ENCODE measurements around the gene PANK4. TPM values are rescaled to one million over a fixed set of nuclear protein-coding genes. Genes with fewer than 3 reads are reported as not detected.

The PANK4 gene
- total and polyA plus RNA-seq, 4 donors = 5.5 to 28.2 (median 20.9) TPM

GRCh38 chr1:2523191-2523890 lies 3.1 kb downstream of the PANK4 start:
- H3K36me3 ChIP-seq (ENCODE audit: control insufficient read depth in 1 of 2, insufficient read depth in 2 of 2, low read length in 1 of 2) = peaks cover 0 to 14% of the 10 kb centered on the region in 2 donors
- no peak for ATAC-seq (ENCODE audit: low FRiP score)
- no peak overlapping the region for H3K4me3 ChIP-seq (ENCODE audit: low read length in 2 of 2)
- H3K4me1 ChIP-seq (ENCODE audit: control insufficient read depth in 1 of 2, insufficient read depth in 2 of 2, low read length in 2 of 2) = no peaks in the 10 kb centered on the region
- H3K9me3 ChIP-seq (ENCODE audit: control insufficient read depth, low read length) = no peaks in the 10 kb centered on the region
- DNase-seq = no peak
- no peak overlapping the region for H3K27ac ChIP-seq (ENCODE audit: low read depth in 1 of 2, low read length in 2 of 2)
- 80 to 83% methylated on average over 30 to 32 of the region's 32 CpGs for WGBS, 2 donors
- intact Hi-C loops (cut with DNase I) = loop anchor here in 1 of 2 donors (10.0 kb wide), 1 partner anchor 61 kb away; the partner anchor contains the start of gene PRXL2B
- no peaks in the 10 kb centered on the region for H3K27me3 ChIP-seq (ENCODE audit: control insufficient read depth in 1 of 2, insufficient read depth in 2 of 2, low read length in 1 of 2)

GRCh38 chr1:2522230-2522629 lies 4.2 kb downstream of the PANK4 start:
- intact Hi-C loops (cut with DNase I) = loop anchor here in 1 of 2 donors (10.0 kb wide), 1 partner anchor 63 kb away; the partner anchor contains the start of gene PRXL2B
- peaks cover 0 to 24% of the 10 kb centered on the region in 2 donors for H3K36me3 ChIP-seq (ENCODE audit: control insufficient read depth in 1 of 2, insufficient read depth in 2 of 2, low read length in 1 of 2)
- WGBS, 2 donors = 93 to 95% methylated on average over 7 of the region's 7 CpGs

GRCh38 chr1:2520806-2521205 lies 5.6 kb downstream of the PANK4 start:
- WGBS, 2 donors = 93 to 94% methylated on average over 21 of the region's 21 CpGs
- intact Hi-C loops (cut with DNase I) = loop anchor here in 1 of 2 donors (10.0 kb wide), 1 partner anchor 64 kb away; the partner anchor contains the start of gene PRXL2B
- H3K36me3 ChIP-seq (ENCODE audit: control insufficient read depth in 1 of 2, insufficient read depth in 2 of 2, low read length in 1 of 2) = peaks cover 0 to 26% of the 10 kb centered on the region in 2 donors

More at GRCh38 chr1:2522230-2522629, 4.2 kb downstream of the PANK4 start:
- no peak for DNase-seq
- H3K4me3 ChIP-seq (ENCODE audit: low read length in 2 of 2) = no peak overlapping the region
- H3K4me1 ChIP-seq (ENCODE audit: control insufficient read depth in 1 of 2, insufficient read depth in 2 of 2, low read length in 2 of 2) = no peaks in the 10 kb centered on the region
- H3K27me3 ChIP-seq (ENCODE audit: control insufficient read depth in 1 of 2, insufficient read depth in 2 of 2, low read length in 1 of 2) = no peaks in the 10 kb centered on the region
- no peak for ATAC-seq (ENCODE audit: low FRiP score)
- H3K27ac ChIP-seq (ENCODE audit: low read depth in 1 of 2, low read length in 2 of 2) = no peak overlapping the region
- H3K9me3 ChIP-seq (ENCODE audit: control insufficient read depth, low read length) = no peaks in the 10 kb centered on the region

GRCh38 chr1:2520206-2520605 lies 6.2 kb downstream of the PANK4 start:
- H3K4me3 ChIP-seq (ENCODE audit: low read length in 2 of 2) = no peak overlapping the region
- H3K4me1 ChIP-seq (ENCODE audit: control insufficient read depth in 1 of 2, insufficient read depth in 2 of 2, low read length in 2 of 2) = no peaks in the 10 kb centered on the region
- DNase-seq (no peak), ATAC-seq (ENCODE audit: low FRiP score) (no peak)
- H3K9me3 ChIP-seq (ENCODE audit: control insufficient read depth, low read length) = no peaks in the 10 kb centered on the region
- no peak overlapping the region for H3K27ac ChIP-seq (ENCODE audit: low read depth in 1 of 2, low read length in 2 of 2)
- peaks cover 0 to 26% of the 10 kb centered on the region in 2 donors for H3K36me3 ChIP-seq (ENCODE audit: control insufficient read depth in 1 of 2, insufficient read depth in 2 of 2, low read length in 1 of 2)
- intact Hi-C loops (cut with DNase I) = loop anchor here in 1 of 2 donors (10.0 kb wide), 1 partner anchor 65 kb away; the partner anchor contains the start of gene PRXL2B
- 94 to 95% methylated on average over 20 of the region's 20 CpGs for WGBS, 2 donors
- H3K27me3 ChIP-seq (ENCODE audit: control insufficient read depth in 1 of 2, insufficient read depth in 2 of 2, low read length in 1 of 2) = no peaks in the 10 kb centered on the region

More at GRCh38 chr1:2520806-2521205, 5.6 kb downstream of the PANK4 start:
- H3K9me3 ChIP-seq (ENCODE audit: control insufficient read depth, low read length) = no peaks in the 10 kb centered on the region
- H3K4me1 ChIP-seq (ENCODE audit: control insufficient read depth in 1 of 2, insufficient read depth in 2 of 2, low read length in 2 of 2) = no peaks in the 10 kb centered on the region
- no peak overlapping the region for H3K4me3 ChIP-seq (ENCODE audit: low read length in 2 of 2)
- DNase-seq (no peak), ATAC-seq (ENCODE audit: low FRiP score) (no peak)
- H3K27me3 ChIP-seq (ENCODE audit: control insufficient read depth in 1 of 2, insufficient read depth in 2 of 2, low read length in 1 of 2) = no peaks in the 10 kb centered on the region
- H3K27ac ChIP-seq (ENCODE audit: low read depth in 1 of 2, low read length in 2 of 2) = no peak overlapping the region

GRCh38 chr1:2519729-2520128 lies 6.7 kb downstream of the PANK4 start:
- H3K4me3 ChIP-seq (ENCODE audit: low read length in 2 of 2) = no peak overlapping the region
- no peaks in the 10 kb centered on the region for H3K9me3 ChIP-seq (ENCODE audit: control insufficient read depth, low read length)
- no peak for ATAC-seq (ENCODE audit: low FRiP score)
- H3K4me1 ChIP-seq (ENCODE audit: control insufficient read depth in 1 of 2, insufficient read depth in 2 of 2, low read length in 2 of 2) = no peaks in the 10 kb centered on the region
- no peak for DNase-seq
- no peaks in the 10 kb centered on the region for H3K27me3 ChIP-seq (ENCODE audit: control insufficient read depth in 1 of 2, insufficient read depth in 2 of 2, low read length in 1 of 2)
- WGBS, 2 donors = 93 to 94% methylated on average over 26 to 30 of the region's 30 CpGs
- no peak overlapping the region for H3K27ac ChIP-seq (ENCODE audit: low read depth in 1 of 2, low read length in 2 of 2)
- intact Hi-C loops (cut with DNase I) = loop anchor here in 1 of 2 donors (10.0 kb wide), 1 partner anchor 65 kb away; the partner anchor contains the start of gene PRXL2B
- H3K36me3 ChIP-seq (ENCODE audit: control insufficient read depth in 1 of 2, insufficient read depth in 2 of 2, low read length in 1 of 2) = peaks cover 0 to 28% of the 10 kb centered on the region in 2 donors

GRCh38 chr1:2519029-2519685 lies 7.2 kb downstream of the PANK4 start:
- no peak overlapping the region for H3K27ac ChIP-seq (ENCODE audit: low read depth in 1 of 2, low read length in 2 of 2)
- H3K27me3 ChIP-seq (ENCODE audit: control insufficient read depth in 1 of 2, insufficient read depth in 2 of 2, low read length in 1 of 2) = no peaks in the 10 kb centered on the region
- H3K4me3 ChIP-seq (ENCODE audit: low read length in 2 of 2) = no peak overlapping the region
- WGBS, 2 donors = 85 to 87% methylated on average over 25 of the region's 25 CpGs
- intact Hi-C loops (cut with DNase I) = no loop called here
- peaks cover 0 to 28% of the 10 kb centered on the region in 2 donors for H3K36me3 ChIP-seq (ENCODE audit: control insufficient read depth in 1 of 2, insufficient read depth in 2 of 2, low read length in 1 of 2)
- ATAC-seq (ENCODE audit: low FRiP score) = no peak
- DNase-seq = no peak
- no peaks in the 10 kb centered on the region for H3K4me1 ChIP-seq (ENCODE audit: control insufficient read depth in 1 of 2, insufficient read depth in 2 of 2, low read length in 2 of 2)
- H3K9me3 ChIP-seq (ENCODE audit: control insufficient read depth, low read length) = no peaks in the 10 kb centered on the region

GRCh38 chr1:2518528-2518927 lies 7.9 kb downstream of the PANK4 start:
- intact Hi-C loops (cut with DNase I) = no loop called here
- 94 to 96% methylated on average over 22 to 26 of the region's 26 CpGs for WGBS, 2 donors
- Histone ChIP-seq H3K27ac (ENCODE audit: low read depth in 1 of 2, low read length in 2 of 2) (no peak overlapping the region), H3K9me3 (ENCODE audit: control insufficient read depth, low read length) (no peaks in the 10 kb centered on the region), H3K4me1 (ENCODE audit: control insufficient read depth in 1 of 2, insufficient read depth in 2 of 2, low read length in 2 of 2) (no peaks in the 10 kb centered on the region), H3K36me3 (ENCODE audit: control insufficient read depth in 1 of 2, insufficient read depth in 2 of 2, low read length in 1 of 2) (peaks cover 0 to 32% of the 10 kb centered on the region in 2 donors), H3K27me3 (ENCODE audit: control insufficient read depth in 1 of 2, insufficient read depth in 2 of 2, low read length in 1 of 2) (no peaks in the 10 kb centered on the region), H3K4me3 (ENCODE audit: low read length in 2 of 2) (no peak overlapping the region)
- ATAC-seq (ENCODE audit: low FRiP score) (no peak), DNase-seq (no peak)

GRCh38 chr1:2517966-2518365 lies 8.4 kb downstream of the PANK4 start:
- no peak overlapping the region for H3K27ac ChIP-seq (ENCODE audit: low read depth in 1 of 2, low read length in 2 of 2)
- WGBS, 2 donors = 94 to 95% methylated on average over 17 of the region's 17 CpGs
- peaks cover 0 to 32% of the 10 kb centered on the region in 2 donors for H3K36me3 ChIP-seq (ENCODE audit: control insufficient read depth in 1 of 2, insufficient read depth in 2 of 2, low read length in 1 of 2)
- H3K4me1 ChIP-seq (ENCODE audit: control insufficient read depth in 1 of 2, insufficient read depth in 2 of 2, low read length in 2 of 2) = no peaks in the 10 kb centered on the region
- DNase-seq (no peak), ATAC-seq (ENCODE audit: low FRiP score) (no peak)
- H3K27me3 ChIP-seq (ENCODE audit: control insufficient read depth in 1 of 2, insufficient read depth in 2 of 2, low read length in 1 of 2) = no peaks in the 10 kb centered on the region
- H3K4me3 ChIP-seq (ENCODE audit: low read length in 2 of 2) = no peak overlapping the region
- intact Hi-C loops (cut with DNase I) = no loop called here
- no peaks in the 10 kb centered on the region for H3K9me3 ChIP-seq (ENCODE audit: control insufficient read depth, low read length)
